ENCODE results near the gene DTHD1. TPM values are rescaled to one million over a fixed set of nuclear protein-coding genes. Genes with fewer than 3 reads are reported as not detected.

DTHD1 gene
- total RNA-seq, 1 experiment from 2014 or later = not detected

- H4K20me1 ChIP-seq (ENCODE audit: insufficient read depth) = no peaks in the 10 kb centered on the region
- H3K4me1 ChIP-seq (replicated peaks; ENCODE audit: insufficient read depth) = peaks cover 8% of the 10 kb centered on the region; the same call in 1 of the 2 replicates
- H3K27ac ChIP-seq = no peak overlapping the region
- H3K36me3 ChIP-seq (ENCODE audit: low read depth) = no peaks in the 10 kb centered on the region
- DNase-seq = no peak
- H3K27me3 ChIP-seq (ENCODE audit: insufficient read depth, low read depth) = no peaks in the 10 kb centered on the region
- no peaks in the 10 kb centered on the region for H3F3A ChIP-seq (ENCODE audit: insufficient read depth, low read depth)
- H3K9me2 ChIP-seq (ENCODE audit: insufficient read depth) = no peaks in the 10 kb centered on the region
- intact Hi-C loops (cut with micrococcal nuclease; ENCODE audit: unreplicated experiment) = no loop called here
- BruUV-seq (replicated peaks) = no TSS peak
- CTCF ChIA-PET = no interaction called here
- TF ChIP-seq, protein P1, sequence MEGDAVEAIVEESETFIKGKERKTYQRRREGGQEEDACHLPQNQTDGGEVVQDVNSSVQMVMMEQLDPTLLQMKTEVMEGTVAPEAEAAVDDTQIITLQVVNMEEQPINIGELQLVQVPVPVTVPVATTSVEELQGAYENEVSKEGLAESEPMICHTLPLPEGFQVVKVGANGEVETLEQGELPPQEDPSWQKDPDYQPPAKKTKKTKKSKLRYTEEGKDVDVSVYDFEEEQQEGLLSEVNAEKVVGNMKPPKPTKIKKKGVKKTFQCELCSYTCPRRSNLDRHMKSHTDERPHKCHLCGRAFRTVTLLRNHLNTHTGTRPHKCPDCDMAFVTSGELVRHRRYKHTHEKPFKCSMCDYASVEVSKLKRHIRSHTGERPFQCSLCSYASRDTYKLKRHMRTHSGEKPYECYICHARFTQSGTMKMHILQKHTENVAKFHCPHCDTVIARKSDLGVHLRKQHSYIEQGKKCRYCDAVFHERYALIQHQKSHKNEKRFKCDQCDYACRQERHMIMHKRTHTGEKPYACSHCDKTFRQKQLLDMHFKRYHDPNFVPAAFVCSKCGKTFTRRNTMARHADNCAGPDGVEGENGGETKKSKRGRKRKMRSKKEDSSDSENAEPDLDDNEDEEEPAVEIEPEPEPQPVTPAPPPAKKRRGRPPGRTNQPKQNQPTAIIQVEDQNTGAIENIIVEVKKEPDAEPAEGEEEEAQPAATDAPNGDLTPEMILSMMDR (conservative IDR thresholded peaks at IDR 0.05) = no peak
- no peak for TF ChIP-seq EZH2 (IDR thresholded peaks at IDR 0.05; ENCODE audit: low read depth)
- H3K9me3 ChIP-seq (ENCODE audit: insufficient read depth, low read depth) = peaks cover 2% of the 10 kb centered on the region; the same call in 1 of the 2 replicates
- no peak overlapping the region for H2AFZ ChIP-seq
- no peak overlapping the region for H3K4me2 ChIP-seq
- no peak overlapping the region for H3K4me3 ChIP-seq
- H3K79me2 ChIP-seq (ENCODE audit: low read depth) = no peaks in the 10 kb centered on the region
- POLR2A ChIA-PET (ENCODE audit: unreplicated experiment) = interaction anchor here (0.7 kb wide), 1 partner anchor 19 kb away, joined by 10 read pairs; no protein-coding TSS in a partner anchor
These were observed 7.3 kb upstream of the DTHD1 start for GRCh38 chr4:36274158-36274557.

DNA sequence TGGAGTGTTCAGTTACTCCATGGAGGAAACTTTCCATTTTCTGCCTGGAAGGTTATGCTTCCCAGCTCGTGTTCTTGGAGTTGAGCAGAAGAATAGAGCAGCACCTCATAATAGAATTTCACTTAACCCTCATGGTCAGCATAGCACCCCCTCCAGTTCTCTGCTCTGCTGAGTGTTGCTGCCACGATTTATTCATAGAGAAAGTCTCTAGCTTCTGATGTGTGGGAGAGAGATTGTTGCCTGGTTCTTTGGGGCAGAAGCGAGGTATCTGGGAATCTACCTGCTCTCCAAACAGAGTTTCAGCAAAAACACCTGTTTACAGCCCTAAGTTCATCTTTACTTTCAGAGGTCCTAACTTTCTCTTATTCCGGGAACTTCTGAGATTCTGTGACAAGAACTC lies 3.9 kb upstream of the DTHD1 start:
- DNase-seq = no peak
- TF ChIP-seq EZH2 (IDR thresholded peaks at IDR 0.05; ENCODE audit: low read depth) = no peak
- TF ChIP-seq, protein P1 (conservative IDR thresholded peaks at IDR 0.05) = no peak
- peaks cover 8% of the 10 kb centered on the region; the same call in 1 of the 2 replicates for H3K4me1 ChIP-seq (replicated peaks; ENCODE audit: insufficient read depth)
- BruUV-seq (replicated peaks) = no TSS peak
- no peaks in the 10 kb centered on the region for H3K9me3 ChIP-seq (ENCODE audit: insufficient read depth, low read depth)
- no peak overlapping the region for H3K27ac ChIP-seq
- no peaks in the 10 kb centered on the region for H3K27me3 ChIP-seq (ENCODE audit: insufficient read depth, low read depth)
- no peaks in the 10 kb centered on the region for H3K79me2 ChIP-seq (ENCODE audit: low read depth)
- CTCF ChIA-PET = no interaction called here
- no peaks in the 10 kb centered on the region for H3F3A ChIP-seq (ENCODE audit: insufficient read depth, low read depth)
- H3K4me2 ChIP-seq = no peak overlapping the region
- no peak overlapping the region for H2AFZ ChIP-seq
- POLR2A ChIA-PET (ENCODE audit: unreplicated experiment) = no interaction called here
- no peak overlapping the region for H3K4me3 ChIP-seq
- no peaks in the 10 kb centered on the region for H4K20me1 ChIP-seq (ENCODE audit: insufficient read depth)
- no peaks in the 10 kb centered on the region for H3K36me3 ChIP-seq (ENCODE audit: low read depth)
- H3K9me2 ChIP-seq (ENCODE audit: insufficient read depth) = no peaks in the 10 kb centered on the region
- intact Hi-C loops (cut with micrococcal nuclease; ENCODE audit: unreplicated experiment) = no loop called here

DNA sequence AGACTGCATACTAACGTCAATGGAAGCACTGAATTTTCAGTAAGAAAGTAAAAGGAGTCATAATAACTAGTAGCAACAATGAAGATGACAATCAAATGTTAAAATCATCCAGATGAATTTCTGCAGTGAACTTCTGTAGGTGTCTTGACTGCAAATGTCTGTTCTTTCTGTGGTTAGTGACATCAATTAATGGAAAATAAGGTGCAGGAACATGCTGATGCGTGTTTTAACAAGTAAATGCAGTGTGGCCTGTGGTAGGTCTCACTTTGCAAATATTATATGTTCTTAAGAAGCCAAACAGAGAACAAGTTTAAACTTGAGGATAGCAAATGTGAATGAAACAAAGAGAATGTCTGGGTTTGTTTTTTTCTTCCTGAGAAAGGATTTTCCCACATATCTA lies 2.6 kb upstream of the DTHD1 start:
- no TSS peak for BruUV-seq (replicated peaks)
- no peaks in the 10 kb centered on the region; the same call in 1 of the 2 replicates for H3K4me1 ChIP-seq (replicated peaks; ENCODE audit: insufficient read depth)

More for the DNA sequence above, 2.6 kb upstream of the DTHD1 start:
- Histone ChIP-seq H3K36me3 (ENCODE audit: low read depth) (no peaks in the 10 kb centered on the region), H3K9me2 (ENCODE audit: insufficient read depth) (no peaks in the 10 kb centered on the region), H3K4me2 (no peak overlapping the region), H3F3A (ENCODE audit: insufficient read depth, low read depth) (no peaks in the 10 kb centered on the region), H2AFZ (no peak overlapping the region), H3K9me3 (ENCODE audit: insufficient read depth, low read depth) (no peaks in the 10 kb centered on the region), H3K27me3 (ENCODE audit: insufficient read depth, low read depth) (no peaks in the 10 kb centered on the region), H4K20me1 (ENCODE audit: insufficient read depth) (no peaks in the 10 kb centered on the region), H3K79me2 (ENCODE audit: low read depth) (no peaks in the 10 kb centered on the region), H3K4me3 (no peak overlapping the region), H3K27ac (no peak overlapping the region)
- TF ChIP-seq, protein P1 (conservative IDR thresholded peaks at IDR 0.05) = no peak
- no peak for TF ChIP-seq EZH2 (IDR thresholded peaks at IDR 0.05; ENCODE audit: low read depth)
- POLR2A ChIA-PET (ENCODE audit: unreplicated experiment) = no interaction called here
- intact Hi-C loops (cut with micrococcal nuclease; ENCODE audit: unreplicated experiment) = no loop called here
- DNase-seq = no peak
- CTCF ChIA-PET = no interaction called here

All from PC-9 (cell line).